ACHN (cell line): ENCODE results near the gene NPHP4.
"Not testable (repeated sequence)": the region's sequence is repeated elsewhere in the genome, so short reads cannot be mapped to it uniquely, and the experiment has no call there.

ENCODE experiments used
- DNase-seq: peaks from one replicate; pipeline ENCODE4 v3.0.0-alpha.2; 2015
- in situ Hi-C: cut with HindIII; loops from 2 replicates; pipeline ENCODE4 v1.10.0; 2017; ENCODE audit warnings: low sequenced_read_pairs, low pct_ligation_motif_present, low pct_unique_long_range_greater_than_20kb

Gene NPHP4

DNA sequence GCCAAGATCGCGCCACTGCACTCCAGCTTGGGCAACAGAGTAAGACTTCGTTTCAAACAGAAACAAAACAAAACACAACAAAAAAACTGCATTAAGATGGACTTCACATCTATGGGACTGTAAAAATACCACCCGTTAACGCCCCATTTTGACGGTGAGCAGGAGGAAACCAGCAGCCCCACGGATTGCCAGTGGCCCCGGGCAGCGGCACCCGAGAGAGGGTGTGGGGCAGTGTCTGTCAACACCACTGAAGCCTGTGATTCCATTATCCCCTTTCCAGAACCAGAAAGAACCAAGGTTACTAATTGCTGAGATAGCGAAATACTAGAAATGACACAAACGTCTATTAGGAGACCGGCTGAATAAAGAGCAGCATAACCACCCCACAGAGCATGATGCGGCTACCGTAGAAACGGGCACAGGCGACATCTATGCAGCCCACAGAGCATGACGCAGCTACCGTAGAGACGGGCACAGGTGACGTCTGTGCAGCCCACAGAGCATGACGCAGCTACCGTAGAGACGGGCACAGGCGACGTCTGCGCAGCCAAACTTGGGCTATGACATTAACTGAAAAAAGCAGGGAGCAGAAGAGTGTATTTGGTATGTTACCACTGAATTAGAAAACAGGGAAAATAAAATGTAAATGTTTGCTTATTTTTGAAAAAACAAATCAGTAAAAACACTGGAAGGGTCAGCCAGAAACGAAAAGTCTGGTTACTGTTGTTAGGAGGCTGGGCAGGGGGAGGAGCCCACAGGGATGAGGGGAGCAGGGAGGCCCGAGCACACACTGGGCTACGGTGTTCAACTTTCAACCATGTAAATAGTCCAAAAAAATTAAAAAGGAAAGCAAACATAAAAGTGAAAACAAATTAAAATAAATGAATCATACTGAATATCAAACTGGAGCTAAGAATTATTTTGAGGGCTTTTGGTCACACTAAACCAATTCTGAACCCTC is 96.5 kb downstream of the NPHP4 start:
- in situ Hi-C loops: no loop called here
- DNase-seq: no peak

- in situ Hi-C loops, DNase-seq: not testable (repeated sequence)
These were observed 98.4 kb downstream of the NPHP4 start for GRCh38 chr1:5893699-5894278.

DNA sequence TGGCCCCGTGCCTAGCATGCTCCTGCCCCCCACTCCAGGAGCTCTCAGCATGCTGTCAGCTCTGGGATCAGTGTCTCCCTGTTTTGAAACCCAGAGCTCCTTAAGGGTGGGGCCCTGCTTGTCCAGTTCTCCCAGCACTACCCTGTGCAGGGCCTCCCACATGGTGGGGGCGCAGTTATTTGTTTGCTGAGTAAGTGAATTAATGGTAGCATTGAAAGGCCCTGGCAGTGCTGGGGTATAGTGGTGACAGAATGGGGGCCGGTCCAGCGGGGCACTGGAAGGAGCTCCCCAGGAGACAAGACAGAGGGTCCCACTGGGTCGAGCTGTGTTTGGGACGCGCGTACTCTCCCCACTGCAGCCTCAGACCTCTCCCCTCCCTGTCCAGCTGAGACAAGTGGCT is 99.9 kb downstream of the NPHP4 start:
- in situ Hi-C loops: no loop called here
- DNase-seq: no peak

GRCh38 chr1:5891736-5892135 is 100.5 kb downstream of the NPHP4 start:
- in situ Hi-C loops: no loop called here
- DNase-seq: no peak

- in situ Hi-C loops: no loop called here
- no peak for DNase-seq
These were observed 101.1 kb downstream of the NPHP4 start for GRCh38 chr1:5891137-5891536.

- in situ Hi-C loops: no loop called here
- no peak for DNase-seq
These were observed 101.7 kb downstream of the NPHP4 start for GRCh38 chr1:5890346-5891106.

DNA sequence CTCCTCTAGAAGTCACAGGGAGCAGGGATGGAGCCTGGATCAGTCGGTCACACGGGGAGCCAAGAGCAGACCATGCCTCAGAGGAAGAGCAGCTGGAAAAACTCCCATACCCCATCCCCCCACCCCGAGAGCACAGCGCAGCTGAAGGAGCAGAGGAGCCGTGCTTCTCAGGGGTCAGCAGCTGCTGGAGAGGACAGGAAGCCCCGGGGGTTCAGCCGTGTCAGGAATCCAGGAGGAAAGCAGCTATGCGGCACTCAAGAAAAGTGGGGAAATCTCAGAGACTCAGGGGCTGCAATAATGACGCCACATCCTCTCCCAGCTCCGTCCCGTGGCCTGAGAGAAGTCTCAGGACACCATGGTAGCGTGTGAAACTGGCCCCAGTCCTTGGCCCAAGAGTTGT is 102.3 kb downstream of the NPHP4 start:
- in situ Hi-C loops: no loop called here

GRCh38 chr1:5889462-5889861 is 102.8 kb downstream of the NPHP4 start:
- in situ Hi-C loops: no loop called here
- no peak for DNase-seq

More for the DNA sequence above, 102.3 kb downstream of the NPHP4 start:
- DNase-seq: no peak

DNA sequence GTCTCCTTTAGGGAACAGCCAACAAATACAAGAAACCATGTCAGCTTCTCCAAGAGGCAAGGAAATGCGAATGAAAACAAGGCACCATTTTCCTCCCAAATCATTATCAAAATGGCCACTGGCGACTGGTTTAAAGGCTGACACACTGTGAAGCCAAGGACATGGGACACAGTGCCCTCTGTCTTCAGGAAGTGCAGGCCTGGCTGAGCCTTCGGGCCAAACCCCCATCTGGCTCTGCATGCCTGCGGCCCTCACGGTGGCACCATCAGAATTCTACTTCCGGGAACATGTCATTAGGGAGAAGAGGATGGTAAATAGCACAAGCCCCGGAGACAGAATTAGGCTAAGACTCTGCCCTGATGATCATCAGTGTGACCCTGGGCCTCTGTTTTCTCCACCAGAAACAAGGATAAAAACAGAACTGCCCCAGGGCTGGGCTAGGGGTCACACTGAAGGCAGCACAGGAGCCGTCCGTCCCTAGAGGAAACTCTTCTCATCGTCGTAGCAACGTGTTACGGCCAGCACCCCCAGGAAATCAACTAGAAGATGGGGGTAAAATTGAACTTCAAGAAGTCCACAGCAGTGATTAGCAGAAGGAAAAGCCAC is 103.5 kb downstream of the NPHP4 start:
- in situ Hi-C loops: no loop called here
- no peak for DNase-seq

GRCh38 chr1:5887971-5888361 is 104.3 kb downstream of the NPHP4 start:
- in situ Hi-C loops: no loop called here
- DNase-seq: no peak

DNA sequence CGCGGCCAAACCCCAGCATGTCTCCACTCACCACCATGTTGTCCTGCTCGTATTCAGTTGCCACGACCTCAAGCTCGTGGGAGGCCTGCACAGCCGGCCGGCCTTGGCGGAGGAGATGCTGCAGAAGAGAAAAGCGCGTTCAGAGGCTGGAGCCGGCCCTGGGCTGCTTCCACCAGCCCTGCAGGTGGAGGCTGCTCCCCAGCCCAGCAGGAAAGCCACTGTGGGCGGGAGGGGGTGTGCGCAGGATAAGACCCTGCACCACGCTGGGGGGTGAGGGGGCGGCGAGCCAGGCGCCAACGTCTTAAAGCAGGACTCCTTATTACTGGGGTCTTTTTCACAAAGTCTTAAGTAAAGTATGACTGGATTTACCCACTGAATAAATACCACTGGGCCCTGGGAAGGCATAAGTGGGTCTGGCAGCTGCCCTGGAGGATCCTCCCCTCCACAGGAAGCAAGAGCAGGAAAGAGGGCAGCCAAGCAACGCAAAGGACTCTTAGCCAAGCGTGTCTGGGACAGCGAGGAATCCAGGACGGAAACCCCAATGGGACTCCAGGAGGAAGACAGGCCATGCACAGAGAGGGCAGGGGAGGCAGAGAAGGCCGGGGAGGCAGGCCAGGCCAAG is 104.8 kb downstream of the NPHP4 start:
- no peak for DNase-seq
- in situ Hi-C loops: no loop called here

DNA sequence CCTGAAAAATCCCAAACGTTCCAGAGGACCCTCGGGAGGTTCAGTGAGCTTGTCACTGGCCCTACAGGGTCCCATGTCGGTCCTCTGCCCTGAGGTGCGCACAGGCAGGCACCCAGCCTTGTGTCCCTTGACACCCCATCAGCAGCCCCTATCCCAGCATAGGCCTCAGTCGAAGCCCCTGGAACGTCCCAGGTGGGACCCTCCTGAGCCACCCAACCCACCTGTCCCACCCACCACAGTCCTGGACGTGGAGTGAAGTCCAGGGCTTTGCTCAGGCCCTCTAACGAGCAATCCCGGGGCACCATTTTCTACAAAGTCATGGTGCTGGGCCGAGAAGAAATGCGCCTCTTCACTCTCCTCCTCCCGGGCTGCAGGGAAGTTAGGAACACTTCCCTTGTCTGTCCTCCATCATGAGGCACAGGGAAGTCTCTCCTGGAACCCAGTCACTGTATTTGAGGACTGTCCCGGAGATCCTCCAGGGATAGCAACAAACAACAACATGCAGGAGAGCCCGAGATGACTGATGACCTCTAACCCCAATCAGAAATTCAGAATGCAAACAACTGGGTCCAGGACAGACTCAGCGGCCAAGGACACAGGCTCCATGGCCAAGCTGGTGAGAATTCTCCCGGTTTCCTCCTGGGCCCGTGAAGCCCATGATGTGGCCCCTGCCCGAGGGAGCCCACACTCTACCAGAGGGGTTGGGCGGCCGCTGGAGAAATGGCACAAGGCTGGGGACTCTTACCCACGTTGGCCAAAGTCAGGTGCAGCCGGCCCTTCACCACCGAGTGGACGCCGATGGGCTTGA is 105.5 kb downstream of the NPHP4 start:
- DNase-seq: no peak
- in situ Hi-C loops: no loop called here

GRCh38 chr1:5886140-5886483 is 106.1 kb downstream of the NPHP4 start:
- DNase-seq: no peak
- in situ Hi-C loops: no loop called here

- no peak for DNase-seq
These were observed 106.6 kb downstream of the NPHP4 start for GRCh38 chr1:5885471-5886139.

DNA sequence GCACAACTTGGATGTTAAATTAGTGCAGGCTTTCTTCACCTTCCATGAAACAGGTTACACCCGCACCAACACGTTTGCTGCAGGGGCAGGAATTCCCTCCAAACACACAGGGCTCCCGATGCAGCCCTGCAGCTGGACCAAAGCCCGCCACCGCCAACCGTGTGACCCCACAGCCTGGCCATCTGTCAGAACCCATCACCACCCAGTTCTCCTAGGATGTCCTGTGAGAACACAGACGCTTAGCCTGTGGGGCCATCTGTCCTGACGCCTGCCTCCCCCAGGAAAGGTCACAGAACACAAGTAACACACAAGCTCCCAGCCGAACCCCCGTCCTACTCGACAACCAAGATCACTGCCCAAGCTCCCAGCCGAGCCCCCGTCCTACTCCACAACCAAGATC is 108.1 kb downstream of the NPHP4 start:
- in situ Hi-C loops: no loop called here
- no peak for DNase-seq

More at GRCh38 chr1:5885471-5886139, 106.6 kb downstream of the NPHP4 start:
- in situ Hi-C loops: no loop called here

GRCh38 chr1:5883129-5884048 is 108.8 kb downstream of the NPHP4 start:
- in situ Hi-C loops: no loop called here
- DNase-seq: no peak
